ENCODE results near the gene RELL2.
"Not testable (repeated sequence)": the region's sequence is repeated elsewhere in the genome, so short reads cannot be mapped to it uniquely, and the experiment has no call there.

The RELL2 gene

GRCh38 chr5:141636413-141637122 lies at the start of gene RELL2, which contains the start of gene HDAC3:
TSS of gene RELL2 (plus strand) at chr5:141636997. CDS start at chr5:141638226, 1,229 bp downstream.
TSS of gene HDAC3 (minus strand) at chr5:141636849. CDS start at chr5:141636790, 59 bp downstream.
- DNase-seq: peak; percentile 95

GRCh38 chr5:141590127-141590526 lies 46.7 kb upstream of the RELL2 start:
- no peak for DNase-seq

GRCh38 chr5:141596867-141597266 lies 39.9 kb upstream of the RELL2 start:
- no peak for DNase-seq

GRCh38 chr5:141597394-141597793 lies 39.4 kb upstream of the RELL2 start:
- DNase-seq: no peak

- DNase-seq: no peak
Measured at GRCh38 chr5:141597814-141598213, 39.0 kb upstream of the RELL2 start.

GRCh38 chr5:141598391-141599345 lies 38.1 kb upstream of the RELL2 start:
- DNase-seq: no peak

GRCh38 chr5:141602606-141603005 lies 34.2 kb upstream of the RELL2 start:
- no peak for DNase-seq

GRCh38 chr5:141603923-141604717 lies 32.7 kb upstream of the RELL2 start:
- DNase-seq: peak; percentile 51

GRCh38 chr5:141605523-141606277 lies 31.1 kb upstream of the RELL2 start:
- DNase-seq: peak; percentile 93

GRCh38 chr5:141608046-141608445 lies 28.8 kb upstream of the RELL2 start:
- DNase-seq: no peak

- DNase-seq: no peak
Measured at GRCh38 chr5:141608557-141608956, 28.2 kb upstream of the RELL2 start.

- no peak for DNase-seq
Measured at GRCh38 chr5:141609044-141609443, 27.8 kb upstream of the RELL2 start.

GRCh38 chr5:141609921-141610320 lies 26.9 kb upstream of the RELL2 start:
- DNase-seq: not testable (repeated sequence)

- DNase-seq: no peak
Measured at GRCh38 chr5:141611289-141611688, 25.5 kb upstream of the RELL2 start.

- no peak for DNase-seq
Measured at GRCh38 chr5:141613344-141613743, 23.5 kb upstream of the RELL2 start.

GRCh38 chr5:141615991-141616720 lies 20.6 kb upstream of the RELL2 start:
- DNase-seq: no peak

GRCh38 chr5:141617128-141617527 lies 19.7 kb upstream of the RELL2 start:
- no peak for DNase-seq

- no peak for DNase-seq
Measured at GRCh38 chr5:141617682-141618029, 19.1 kb upstream of the RELL2 start.

- DNase-seq: peak; percentile 63
Measured at GRCh38 chr5:141618030-141618803, 18.6 kb upstream of the RELL2 start.

GRCh38 chr5:141618804-141619554 lies 17.8 kb upstream of the RELL2 start, which contains the start of gene DIAPH1:
TSS of gene DIAPH1 (minus strand) at chr5:141619000. CDS start at chr5:141618914, 86 bp downstream.
- peak; percentile 98 for DNase-seq

Measured in activated CD4-positive, alpha-beta T cell treated with anti-CD3 and anti-CD28 coated beads, Interleukin-2, amount 50 U/mL, for 16 hours (primary cell).